HG02852 (cell line): ENCODE measurements around the gene ARHGEF7.

Source experiments
- ATAC-seq: cut with Tn5 transposase; IDR thresholded peaks from one replicate; pipeline ENCODE4 v1.9.1; 2021; ENCODE audit warnings: mild to moderate bottlenecking, moderate library complexity; ENCODE audit not compliant: unreplicated experiment

The ARHGEF7 gene

GRCh38 chr13:111215081-111216047, 100.3 kb downstream of the ARHGEF7 start:
- ATAC-seq: no peak

GRCh38 chr13:111216166-111216960, 101.3 kb downstream of the ARHGEF7 start:
- no peak for ATAC-seq

- ATAC-seq: no peak
These were observed 102.5 kb downstream of the ARHGEF7 start for GRCh38 chr13:111217641-111218040.

GRCh38 chr13:111219280-111219679, 104.2 kb downstream of the ARHGEF7 start:
- ATAC-seq: no peak

GRCh38 chr13:111219950-111220349, 104.8 kb downstream of the ARHGEF7 start:
- ATAC-seq: no peak

- no peak for ATAC-seq
These were observed 110.1 kb downstream of the ARHGEF7 start for GRCh38 chr13:111225166-111225565.

GRCh38 chr13:111225810-111226546, 110.9 kb downstream of the ARHGEF7 start:
- ATAC-seq: no peak

GRCh38 chr13:111227405-111227804, 112.3 kb downstream of the ARHGEF7 start:
- no peak for ATAC-seq

GRCh38 chr13:111228262-111229144, 113.4 kb downstream of the ARHGEF7 start:
- no peak for ATAC-seq

GRCh38 chr13:111230385-111230930, 115.3 kb downstream of the ARHGEF7 start:
- ATAC-seq: no peak

- ATAC-seq: no peak
These were observed 117.1 kb downstream of the ARHGEF7 start for GRCh38 chr13:111232191-111232590.

- ATAC-seq: no peak
These were observed 118.0 kb downstream of the ARHGEF7 start for GRCh38 chr13:111233080-111233479.

- no peak for ATAC-seq
These were observed 124.9 kb downstream of the ARHGEF7 start for GRCh38 chr13:111239764-111240670.

- ATAC-seq: no peak
These were observed 126.1 kb downstream of the ARHGEF7 start for GRCh38 chr13:111241006-111241755.

GRCh38 chr13:111241862-111242261, 126.8 kb downstream of the ARHGEF7 start:
- ATAC-seq: no peak

- ATAC-seq: no peak
These were observed 127.5 kb downstream of the ARHGEF7 start for GRCh38 chr13:111242585-111242984.

- ATAC-seq: no peak
These were observed 128.9 kb downstream of the ARHGEF7 start for GRCh38 chr13:111243981-111244380.
